ENCODE results near the gene CENPX. TPM values are rescaled to one million over a fixed set of nuclear protein-coding genes. Genes with fewer than 3 reads are reported as not detected.

Gene CENPX
- total RNA-seq, 1 donor, result 30.7 TPM

- no peak for DNase-seq (ENCODE audit: low read depth)
- no peak overlapping the region for H3K4me3 ChIP-seq (ENCODE audit: low read depth, low read length)
- no peak for TF ChIP-seq CTCF (IDR thresholded peaks at IDR 0.05; ENCODE audit: insufficient read depth, low read depth, low read length)
These were observed 36.2 kb upstream of the CENPX start for GRCh38 chr17:82058855-82059249.

- no peak for DNase-seq (ENCODE audit: low read depth)
- no peak for TF ChIP-seq CTCF (IDR thresholded peaks at IDR 0.05; ENCODE audit: insufficient read depth, low read depth, low read length)
These were observed 35.7 kb upstream of the CENPX start for GRCh38 chr17:82058230-82058854.

GRCh38 chr17:82056729-82057621, 34.3 kb upstream of the CENPX start:
- H3K4me3 ChIP-seq (ENCODE audit: low read depth, low read length), result no peak overlapping the region
- no peak for TF ChIP-seq CTCF (IDR thresholded peaks at IDR 0.05; ENCODE audit: insufficient read depth, low read depth, low read length)
- DNase-seq (ENCODE audit: low read depth), result no peak

More at GRCh38 chr17:82058230-82058854, 35.7 kb upstream of the CENPX start:
- no peak overlapping the region for H3K4me3 ChIP-seq (ENCODE audit: low read depth, low read length)

- DNase-seq (ENCODE audit: low read depth), result no peak
- TF ChIP-seq CTCF (IDR thresholded peaks at IDR 0.05; ENCODE audit: insufficient read depth, low read depth, low read length), result no peak
- H3K4me3 ChIP-seq (ENCODE audit: low read depth, low read length), result no peak overlapping the region
These were observed 33.5 kb upstream of the CENPX start for GRCh38 chr17:82055965-82056728.

- no peak for TF ChIP-seq CTCF (IDR thresholded peaks at IDR 0.05; ENCODE audit: insufficient read depth, low read depth, low read length)
These were observed 32.6 kb upstream of the CENPX start for GRCh38 chr17:82055023-82055964.

More at GRCh38 chr17:82055023-82055964, 32.6 kb upstream of the CENPX start:
- no peak for DNase-seq (ENCODE audit: low read depth)
- H3K4me3 ChIP-seq (ENCODE audit: low read depth, low read length), result no peak overlapping the region

Data from fibroblast of villous mesenchyme (primary cell).